Astrocyte (in vitro differentiated cells and primary cell): ENCODE measurements around the gene GKN1. TPM values are rescaled to one million over a fixed set of nuclear protein-coding genes. Genes with fewer than 3 reads are reported as not detected.

Source experiments
- DNase-seq: peaks from one replicate; pipeline ENCODE4 v3.0.0-alpha.2; 2010; ENCODE audit warnings: low read depth
- FAIRE-seq: peaks from 2 replicates; lab custom pipeline; 2011; peaks lifted over from hg19 to GRCh38; lab: Jason Lieb, UNC
- H2AFZ ChIP-seq: 2 replicates; pipeline ENCODE4 v1.6.0; 2012; ENCODE audit warnings: low read depth, low read length, inconsistent platforms
- H3K27ac ChIP-seq: 2 replicates; pipeline ENCODE4 v1.5.1; 2011; ENCODE audit warnings: low read depth, low read length, inconsistent platforms
- H3K27me3 ChIP-seq: 2 replicates; pipeline ENCODE4 v1.6.0; 2011; ENCODE audit warnings: low read length, inconsistent platforms; ENCODE audit not compliant: insufficient read depth
- H3K36me3 ChIP-seq: 2 replicates; pipeline ENCODE4 v1.5.1; 2011; ENCODE audit warnings: low read length, inconsistent platforms; ENCODE audit not compliant: insufficient read depth
- H3K4me1 ChIP-seq: 2 replicates; pipeline ENCODE4 v1.5.1; 2011; ENCODE audit warnings: low read length, inconsistent platforms; ENCODE audit not compliant: insufficient read depth
- H3K4me2 ChIP-seq: 2 replicates; pipeline ENCODE4 v1.6.0; 2012; ENCODE audit warnings: low read length, inconsistent platforms
- H3K4me3 ChIP-seq: 2 replicates; pipeline ENCODE4 v1.5.1; 2011; ENCODE audit warnings: low read depth, mild to moderate bottlenecking, low read length, inconsistent platforms; ENCODE audit not compliant: insufficient read depth
- H3K79me2 ChIP-seq: 2 replicates; pipeline ENCODE4 v1.6.0; 2012; ENCODE audit warnings: mild to moderate bottlenecking, low read length, inconsistent platforms; ENCODE audit not compliant: insufficient read depth
- H3K9ac ChIP-seq: 2 replicates; pipeline ENCODE4 v1.6.0; 2012; ENCODE audit warnings: mild to moderate bottlenecking, low read length, inconsistent platforms
- H3K9me3 ChIP-seq: 2 replicates; pipeline ENCODE4 v1.5.1; 2012; ENCODE audit warnings: low read depth, mild to moderate bottlenecking, low read length, inconsistent platforms; ENCODE audit not compliant: insufficient read depth
- H4K20me1 ChIP-seq: 2 replicates; pipeline ENCODE4 v1.6.0; 2012; ENCODE audit warnings: low read length, inconsistent platforms; ENCODE audit not compliant: insufficient read depth
- H3K27ac Mint-ChIP-seq: one replicate; pipeline ENCODE4 v1.8.0; 2021; ENCODE audit warnings: mild to moderate bottlenecking, mixed read lengths; ENCODE audit not compliant: unreplicated experiment
- H3K27me3 Mint-ChIP-seq: one replicate; pipeline ENCODE4 v1.8.0; 2021; ENCODE audit warnings: low read depth, mixed read lengths; ENCODE audit not compliant: unreplicated experiment
- H3K36me3 Mint-ChIP-seq: one replicate; pipeline ENCODE4 v1.8.0; 2021; ENCODE audit warnings: low read depth, mixed read lengths; ENCODE audit not compliant: unreplicated experiment
- H3K4me1 Mint-ChIP-seq: one replicate; pipeline ENCODE4 v1.8.0; 2021; ENCODE audit warnings: low read depth, mixed read lengths; ENCODE audit not compliant: unreplicated experiment
- H3K4me3 Mint-ChIP-seq: one replicate; pipeline ENCODE4 v1.8.0; 2021; ENCODE audit warnings: mild to moderate bottlenecking, moderate library complexity, mixed read lengths; ENCODE audit not compliant: unreplicated experiment
- H3K9me3 Mint-ChIP-seq: one replicate; pipeline ENCODE4 v1.8.0; 2021; ENCODE audit warnings: mild to moderate bottlenecking, mixed read lengths; ENCODE audit not compliant: unreplicated experiment
- CTCF ChIP-seq: IDR thresholded peaks from 2 replicates; pipeline ENCODE4 v1.5.1; 2011; ENCODE audit warnings: low read depth, mild to moderate bottlenecking, inconsistent platforms, low read length, moderate library complexity; ENCODE audit not compliant: insufficient read depth
- EZH2 ChIP-seq: IDR thresholded peaks from 2 replicates; pipeline ENCODE4 v1.6.1; 2012; ENCODE audit warnings: mild to moderate bottlenecking, low read length, inconsistent platforms; ENCODE audit not compliant: insufficient read depth
- total RNA-seq: library from RNA; stranded (reverse); gene quantifications from 2 replicates; pipeline ENCODE4 v1.2.1, GENCODE V29; 2021

GKN1 gene
- total RNA-seq, 1 donor from 2014 or later = not detected

DNA sequence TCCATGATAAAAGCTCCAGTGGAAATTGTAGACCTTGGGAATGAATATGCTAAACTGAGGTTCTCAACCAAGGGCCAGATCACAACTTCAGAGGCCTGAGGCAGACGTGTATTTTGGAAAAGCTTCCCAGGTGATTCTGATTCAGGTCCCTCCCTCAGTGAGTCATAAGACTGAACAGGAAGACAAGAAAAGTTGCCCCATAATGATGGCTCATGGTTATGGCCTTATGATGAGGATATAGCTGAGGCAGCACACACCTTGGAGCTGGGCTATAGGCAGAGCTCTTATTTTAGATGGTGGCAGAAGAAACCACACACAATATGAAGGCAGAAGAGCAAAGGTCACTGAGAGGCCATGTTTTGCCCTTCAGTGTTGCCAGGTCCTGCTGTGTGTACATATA is 48.1 kb downstream of the GKN1 start:
- Histone ChIP-seq H3K27me3 (no peaks in the 10 kb centered on the region), H3K9ac (no peak overlapping the region), H3K4me3 (no peak overlapping the region), H3K27ac (no peak overlapping the region), H3K4me2 (no peak overlapping the region), H2AFZ (no peak overlapping the region), H3K36me3 (no peaks in the 10 kb centered on the region), H3K9me3 (no peaks in the 10 kb centered on the region), H3K4me1 (peaks cover 14% of the 10 kb centered on the region), H3K79me2 (peaks cover 99% of the 10 kb centered on the region), H4K20me1 (peaks cover 92% of the 10 kb centered on the region)
- Mint-ChIP-seq H3K4me1 (peaks cover 16% of the 10 kb centered on the region), H3K4me3 (no peak overlapping the region), H3K27me3 (no peaks in the 10 kb centered on the region), H3K36me3 (peaks cover under 1% of the 10 kb centered on the region), H3K9me3 (no peaks in the 10 kb centered on the region), H3K27ac (no peak overlapping the region)
- DNase-seq (no peak), FAIRE-seq (no peak)
- TF ChIP-seq EZH2 (no peak), CTCF (no peak)

GRCh38 chr2:69023236-69023635 is 48.8 kb downstream of the GKN1 start:
- H3K27me3 Mint-ChIP-seq = no peaks in the 10 kb centered on the region
- no peak overlapping the region for H3K4me2 ChIP-seq
- no peak overlapping the region for H3K27ac ChIP-seq
- H3K9me3 ChIP-seq = no peaks in the 10 kb centered on the region
- H3K36me3 Mint-ChIP-seq = no peaks in the 10 kb centered on the region
- H3K4me1 ChIP-seq = peaks cover 14% of the 10 kb centered on the region
- TF ChIP-seq EZH2 = no peak
- TF ChIP-seq CTCF = no peak
- no peak overlapping the region for H3K9ac ChIP-seq
- peaks cover 9% of the 10 kb centered on the region for H3K4me1 Mint-ChIP-seq
- no peak overlapping the region for H3K4me3 Mint-ChIP-seq
- no peak overlapping the region for H3K4me3 ChIP-seq
- no peaks in the 10 kb centered on the region for H3K27me3 ChIP-seq
- no peaks in the 10 kb centered on the region for H3K36me3 ChIP-seq
- FAIRE-seq (no peak), DNase-seq (no peak)
- H3K27ac Mint-ChIP-seq = no peak overlapping the region
- H3K79me2 ChIP-seq = peaks cover 97% of the 10 kb centered on the region
- no peaks in the 10 kb centered on the region for H3K9me3 Mint-ChIP-seq
- peaks cover 85% of the 10 kb centered on the region for H4K20me1 ChIP-seq
- no peak overlapping the region for H2AFZ ChIP-seq

- no peak overlapping the region for H3K4me3 Mint-ChIP-seq
Observed at GRCh38 chr2:69026026-69026425, 51.6 kb downstream of the GKN1 start.

More at GRCh38 chr2:69026026-69026425, 51.6 kb downstream of the GKN1 start:
- Histone ChIP-seq H3K36me3 (no peaks in the 10 kb centered on the region), H2AFZ (no peak overlapping the region), H3K27me3 (no peaks in the 10 kb centered on the region), H3K9ac (no peak overlapping the region), H3K4me1 (peaks cover 2% of the 10 kb centered on the region), H4K20me1 (peaks cover 61% of the 10 kb centered on the region), H3K4me2 (no peak overlapping the region), H3K27ac (no peak overlapping the region), H3K79me2 (peaks cover 85% of the 10 kb centered on the region), H3K9me3 (no peaks in the 10 kb centered on the region), H3K4me3 (no peak overlapping the region)
- H3K27me3 Mint-ChIP-seq = no peaks in the 10 kb centered on the region
- H3K4me1 Mint-ChIP-seq = peaks cover 5% of the 10 kb centered on the region
- no peak overlapping the region for H3K27ac Mint-ChIP-seq
- H3K36me3 Mint-ChIP-seq = no peaks in the 10 kb centered on the region
- FAIRE-seq = no peak
- H3K9me3 Mint-ChIP-seq = no peaks in the 10 kb centered on the region
- no peak for TF ChIP-seq EZH2
- TF ChIP-seq CTCF = peak; percentile 49
- no peak for DNase-seq
